ENCODE data around the gene FCHSD2. TPM values are rescaled to one million over a fixed set of nuclear protein-coding genes. Genes with fewer than 3 reads are reported as not detected.

FCHSD2 gene
- total and polyA plus RNA-seq, 2 of the 8 experiments (the other 6 are each of a cell fraction or from before 2014, with no cell fraction given), result 4.1 to 7.8 TPM

DNA sequence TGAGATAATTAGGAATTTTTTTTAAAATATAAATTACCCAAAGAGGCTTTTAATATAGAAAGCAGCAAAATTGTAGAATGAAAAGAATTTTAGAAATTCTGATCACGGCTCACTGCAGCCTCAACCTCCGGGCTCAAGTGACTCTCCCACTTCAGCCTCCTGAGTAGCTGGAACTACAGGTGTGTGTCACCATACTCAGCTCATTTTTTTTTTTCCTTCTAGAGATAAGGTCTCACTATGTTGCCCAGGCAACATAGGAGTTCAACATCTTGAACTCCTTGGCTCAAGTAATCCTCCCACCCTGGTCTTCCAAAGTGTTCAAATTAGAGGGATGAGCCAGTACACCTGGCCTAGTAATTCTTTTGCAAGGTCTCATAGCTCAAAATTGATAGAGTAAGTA lies 251.2 kb downstream of the FCHSD2 start:
- Histone ChIP-seq H3K36me3 (ENCODE audit: control insufficient read depth in 2 of 4, insufficient read depth in 4 of 4, low read length in 3 of 4) (no peaks in the 10 kb centered on the region), H3K9me3 (ENCODE audit: insufficient read depth in 2 of 2, low read depth in 1 of 2, low read length in 1 of 2) (no peaks in the 10 kb centered on the region), H2AFZ (ENCODE audit: low read length) (no peak overlapping the region), H3K18ac (ENCODE audit: extremely low read depth, low read length) (no peak overlapping the region), H3K23ac (ENCODE audit: insufficient read length) (no peak overlapping the region), H3K79me2 (ENCODE audit: control insufficient read depth in 1 of 2, insufficient read depth in 2 of 2, low read length in 2 of 2) (no peaks in the 10 kb centered on the region), H4K5ac (ENCODE audit: insufficient read length, low read depth, low read length) (no peak overlapping the region), H3K4me1 (replicated peaks in 1 of 4; ENCODE audit: control insufficient read depth in 3 of 4, insufficient read depth in 4 of 4, low read length in 3 of 4) (no peaks in the 10 kb centered on the region), H3K56ac (replicated peaks; ENCODE audit: insufficient read length, low read depth, low read length) (no peak overlapping the region), H3K79me1 (ENCODE audit: low read depth, low read length) (no peaks in the 10 kb centered on the region), H2BK20ac (ENCODE audit: low read length) (no peak overlapping the region), H2BK5ac (ENCODE audit: low read depth, low read length) (no peak overlapping the region), H3K27ac (ENCODE audit: low read depth, low read length) (no peak overlapping the region), H3K14ac (ENCODE audit: insufficient read length) (no peak overlapping the region), H4K91ac (replicated peaks; ENCODE audit: insufficient read length, low read length) (no peak overlapping the region), H2BK15ac (ENCODE audit: low read length) (no peak overlapping the region), H3K9ac (replicated peaks in 1 of 4; ENCODE audit: extremely low read depth in 1 of 4, low read depth in 3 of 4, low read length in 3 of 4) (no peak overlapping the region), H4K8ac (ENCODE audit: extremely low read depth, insufficient read depth, low read length) (no peak overlapping the region), H4K20me1 (replicated peaks in 1 of 2; ENCODE audit: control insufficient read depth in 1 of 2, insufficient read depth in 2 of 2, low read length in 2 of 2) (no peaks in the 10 kb centered on the region), H3K27me3 (replicated peaks in 1 of 4; ENCODE audit: control insufficient read depth in 3 of 4, extremely low read depth in 1 of 4, insufficient read depth in 3 of 4, low read length in 3 of 4) (no peaks in the 10 kb centered on the region), H3K23me2 (ENCODE audit: low read depth, low read length) (no peaks in the 10 kb centered on the region), H3K4me2 (ENCODE audit: insufficient read depth in 1 of 2, low read depth in 2 of 2, low read length in 2 of 2) (no peak overlapping the region), H3K4me3 (ENCODE audit: extremely low read depth in 1 of 4, insufficient read depth in 2 of 4, low read depth in 3 of 4, low read length in 4 of 4) (no peak overlapping the region), H2BK120ac (replicated peaks; ENCODE audit: low read depth, low read length) (no peak overlapping the region), H2BK12ac (ENCODE audit: low read depth, low read length) (no peak overlapping the region), H3K4ac (replicated peaks; ENCODE audit: insufficient read length, low read depth, low read length) (no peak overlapping the region), H2AK5ac (ENCODE audit: low read depth, low read length) (no peak overlapping the region)
- POLR2A ChIA-PET (ENCODE audit: partially characterized antibody), result interaction anchor here (0.6 kb wide), 1 partner anchor 62 kb away, joined by 4 read pairs; no protein-coding TSS in a partner anchor
- FAIRE-seq (no peak), DNase-seq (ENCODE audit: low read depth in 1 of 2, low spot score in 2 of 2) (no peak)
- CTCF ChIA-PET (ENCODE audit: partially characterized antibody), result interaction anchor here (0.6 to 1.4 kb wide), 3 partner anchors 12 to 121 kb away, joined by 3 to 4 read pairs (median 3); no protein-coding TSS in a partner anchor
- 97% methylated on average over 2 of the region's 2 CpGs; no CpG with 5 or more reads in 1 of the 2 experiments for WGBS, 2 experiments (ENCODE audit: extremely low coverage in 1 of 2, insufficient coverage in 1 of 2, insufficient read length in 1 of 2, insufficient replicate concordance in 2 of 2, low coverage in 1 of 2, low lambda C conversion rate in 2 of 2, missing lambda C conversion rate in 1 of 2)
- TF ChIP-seq RNF2 (IDR thresholded peaks at IDR 0.05; ENCODE audit: borderline replicate concordance, low read depth, low read length, missing control alignments, poor library complexity, severe bottlenecking) (no peak), RFX5 (IDR thresholded peaks at IDR 0.05; ENCODE audit: borderline replicate concordance, low read depth, low read length) (no peak), TEAD4 (IDR thresholded peaks at IDR 0.05; ENCODE audit: low read depth, low read length) (no peak), BRCA1 (IDR thresholded peaks at IDR 0.05; ENCODE audit: low read depth, low read length) (no peak), SP4 (IDR thresholded peaks at IDR 0.05; ENCODE audit: low read length) (no peak), SP1 (IDR thresholded peaks at IDR 0.05; ENCODE audit: low read depth, low read length) (no peak), BACH1 (IDR thresholded peaks at IDR 0.05; ENCODE audit: low read length) (no peak), KDM4A (IDR thresholded peaks at IDR 0.05; ENCODE audit: low read depth, low read length, severe bottlenecking) (no peak), EZH2 (IDR thresholded peaks at IDR 0.05; ENCODE audit: low read depth, low read length, severe bottlenecking) (no peak), TCF12 (IDR thresholded peaks at IDR 0.05; ENCODE audit: low read depth, low read length) (no peak), GABPA (IDR thresholded peaks at IDR 0.05; ENCODE audit: borderline replicate concordance, insufficient read depth, low read length) (no peak), SIN3A (conservative IDR thresholded peaks at IDR 0.05 in 1 of 2, IDR thresholded peaks at IDR 0.05 in 1 of 2; ENCODE audit: low read depth in 1 of 2, low read length in 2 of 2) (no peak)
- TF ChIP-seq, protein P1, sequence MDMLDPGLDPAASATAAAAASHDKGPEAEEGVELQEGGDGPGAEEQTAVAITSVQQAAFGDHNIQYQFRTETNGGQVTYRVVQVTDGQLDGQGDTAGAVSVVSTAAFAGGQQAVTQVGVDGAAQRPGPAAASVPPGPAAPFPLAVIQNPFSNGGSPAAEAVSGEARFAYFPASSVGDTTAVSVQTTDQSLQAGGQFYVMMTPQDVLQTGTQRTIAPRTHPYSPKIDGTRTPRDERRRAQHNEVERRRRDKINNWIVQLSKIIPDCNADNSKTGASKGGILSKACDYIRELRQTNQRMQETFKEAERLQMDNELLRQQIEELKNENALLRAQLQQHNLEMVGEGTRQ (IDR thresholded peaks at IDR 0.05; ENCODE audit: low read length), result no peak
